Measurements from ENCODE around the gene BRSK2. TPM values are rescaled to one million over a fixed set of nuclear protein-coding genes. Genes with fewer than 3 reads are reported as not detected.
"Not testable (repeated sequence)": the region's sequence is repeated elsewhere in the genome, so short reads cannot be mapped to it uniquely, and the experiment has no call there.

Gene BRSK2
- total and polyA plus RNA-seq, 7 donors, result 0.19 to 0.78 (median 0.32) TPM

- intact Hi-C loops (cut with DNase I), result no loop called here
- H3K9me3 ChIP-seq, result no peaks in the 10 kb centered on the region
- no peaks in the 10 kb centered on the region for H3K4me1 ChIP-seq
- DNase-seq (no peak), ATAC-seq (no peak)
- 67 to 73% (median 68%) methylated on average over 29 of the region's 29 CpGs for WGBS, 3 donors
- no peak overlapping the region for H3K27ac ChIP-seq
- H3K36me3 ChIP-seq (ENCODE audit: insufficient read depth in 1 of 2, low read depth in 1 of 2), result no peaks in the 10 kb centered on the region
- no peak for TF ChIP-seq CTCF (IDR thresholded peaks at IDR 0.05)
- H3K4me3 ChIP-seq, result no peak overlapping the region
- peaks cover 0 to 20% (median 16%) of the 10 kb centered on the region in 3 donors for H3K27me3 ChIP-seq (ENCODE audit: insufficient read depth in 3 of 3, low read length in 2 of 3)
These were observed 19.5 kb downstream of the BRSK2 start for GRCh38 chr11:1409108-1409851.

GRCh38 chr11:1409852-1410125, 20.1 kb downstream of the BRSK2 start:
- H3K36me3 ChIP-seq (ENCODE audit: insufficient read depth in 1 of 2, low read depth in 1 of 2); H3K4me3 ChIP-seq; H3K4me1 ChIP-seq; ATAC-seq; H3K9me3 ChIP-seq; H3K27ac ChIP-seq; DNase-seq; intact Hi-C loops (cut with DNase I): not testable (repeated sequence)
- peaks cover 0 to 20% (median 16%) of the 10 kb centered on the region in 3 donors for H3K27me3 ChIP-seq (ENCODE audit: insufficient read depth in 3 of 3, low read length in 2 of 3)
- 83 to 92% (median 84%) methylated on average over 14 to 29 of the region's 29 CpGs for WGBS, 3 donors

GRCh38 chr11:1410366-1411291, 20.9 kb downstream of the BRSK2 start:
- Histone ChIP-seq H3K27me3 (ENCODE audit: insufficient read depth in 3 of 3, low read length in 2 of 3) (peaks cover 0 to 16% (median 10%) of the 10 kb centered on the region in 3 donors), H3K36me3 (ENCODE audit: insufficient read depth in 1 of 2, low read depth in 1 of 2) (no peaks in the 10 kb centered on the region), H3K27ac (no peak overlapping the region), H3K9me3 (no peaks in the 10 kb centered on the region), H3K4me3 (no peak overlapping the region), H3K4me1 (no peaks in the 10 kb centered on the region)
- TF ChIP-seq CTCF (IDR thresholded peaks at IDR 0.05), result no peak
- no peak for ATAC-seq
- no peak for DNase-seq
- 57 to 63% (median 61%) methylated on average over 31 to 35 of the region's 35 CpGs for WGBS, 3 donors
- intact Hi-C loops (cut with DNase I), result no loop called here

GRCh38 chr11:1411301-1411700, 21.6 kb downstream of the BRSK2 start:
- H3K36me3 ChIP-seq (ENCODE audit: insufficient read depth in 1 of 2, low read depth in 1 of 2), result no peaks in the 10 kb centered on the region
- TF ChIP-seq CTCF (IDR thresholded peaks at IDR 0.05), result no peak
- H3K27me3 ChIP-seq (ENCODE audit: insufficient read depth in 3 of 3, low read length in 2 of 3), result peaks cover 0 to 11% (median 10%) of the 10 kb centered on the region in 3 donors
- no peaks in the 10 kb centered on the region for H3K4me1 ChIP-seq
- no peak overlapping the region for H3K27ac ChIP-seq
- no peaks in the 10 kb centered on the region for H3K9me3 ChIP-seq
- DNase-seq (no peak), ATAC-seq (no peak)
- 25 to 39% (median 39%) methylated on average over 7 to 13 of the region's 13 CpGs for WGBS, 3 donors
- H3K4me3 ChIP-seq, result no peak overlapping the region
- intact Hi-C loops (cut with DNase I), result no loop called here

GRCh38 chr11:1411739-1412138, 22.0 kb downstream of the BRSK2 start:
- H3K27ac ChIP-seq; ATAC-seq; H3K4me3 ChIP-seq; DNase-seq; intact Hi-C loops (cut with DNase I); H3K9me3 ChIP-seq; H3K4me1 ChIP-seq; H3K36me3 ChIP-seq (ENCODE audit: insufficient read depth in 1 of 2, low read depth in 1 of 2): not testable (repeated sequence)
- WGBS, 3 donors, result 81 to 86% (median 82%) methylated on average over 11 to 16 of the region's 27 CpGs
- peaks cover 0 to 11% (median 7%) of the 10 kb centered on the region in 3 donors for H3K27me3 ChIP-seq (ENCODE audit: insufficient read depth in 3 of 3, low read length in 2 of 3)
